Upper lobe of left lung (tissue), 6 donors: ENCODE results near the gene TBX4. TPM values are rescaled to one million over a fixed set of nuclear protein-coding genes. Genes with fewer than 3 reads are reported as not detected.

ENCODE experiments used
- ATAC-seq, 2 donors: fragments of 200-7000 bp; cut with Tn5 transposase; one replicate each; pipeline ENCODE4 v1.9.1; 2022; ENCODE audit warnings: mild to moderate bottlenecking in 2 of 2, moderate library complexity in 2 of 2; ENCODE audit not compliant: low FRiP score in 2 of 2
- DNase-seq, 2 donors: peaks; one replicate each; pipeline ENCODE4 v3.0.0-alpha.2; 2019 to 2020
- H3K27ac ChIP-seq, 4 donors: fragments of 200-600 bp; sonication (generic); one replicate each; pipeline ENCODE4 v1.5.1; 2016 to 2019
- H3K27me3 ChIP-seq, 4 donors: fragments of 200-600 bp; sonication (generic); one replicate each; pipeline ENCODE4 v1.5.1; 2017 to 2019
- H3K36me3 ChIP-seq, 4 donors: fragments of 200-600 bp; sonication (generic); one replicate each; pipeline ENCODE4 v1.5.1; 2016 to 2019
- H3K4me1 ChIP-seq, 4 donors: fragments of 200-600 bp; sonication (generic); one replicate each; pipeline ENCODE4 v1.5.1; 2018 to 2019
- H3K4me3 ChIP-seq, 4 donors: fragments of 200-600 bp; sonication (generic); one replicate each; pipeline ENCODE4 v1.5.1; 2017 to 2019; ENCODE audit warnings: mild to moderate bottlenecking in 2 of 4, moderate library complexity in 1 of 4
- H3K9me3 ChIP-seq, 4 donors: fragments of 200-600 bp; sonication (generic); one replicate each; pipeline ENCODE4 v1.5.1; 2018 to 2019
- EP300 ChIP-seq, 4 donors: sonication (generic); formaldehyde crosslinking; IDR thresholded peaks; one replicate each; pipeline ENCODE4 v1.5.1; 2017; ENCODE audit warnings: antibody characterized with exemption in 4 of 4, control low read depth in 2 of 4
- POLR2A ChIP-seq, 4 donors: fragments of 450-650 bp; IDR thresholded peaks; one replicate each; pipeline ENCODE4 v1.5.1; 2016 to 2017; ENCODE audit warnings: antibody characterized with exemption in 4 of 4, mild to moderate bottlenecking in 2 of 4
- POLR2AphosphoS5 ChIP-seq, 2 donors: sonication (generic); formaldehyde crosslinking; IDR thresholded peaks; one replicate each; pipeline ENCODE4 v1.5.1; 2017; ENCODE audit warnings: antibody characterized with exemption in 2 of 2
- WGBS, 2 donors: methylation state at CpG; one replicate each; pipeline ENCODE4 v1.1.5; 2017 to 2018; 5-methylcytosine and 5-hydroxymethylcytosine counted together
- total RNA-seq, 6 donors: library from RNA; depleted of rRNA in 4 of 6; stranded (reverse); fragments of >200 nt in 4 of 6; gene quantifications; one replicate each; pipeline versions ENCODE4 v1.1.0 to v1.2.1, GENCODE V29; 2016 to 2021
- TF ChIP-seq, protein P1 (sequence below), 6 experiments: fragments of 450-650 bp in 4 of 6; fragments of 200-600 bp in 2 of 6; sonication (generic) in 2 of 6; IDR thresholded peaks; one replicate each; pipeline ENCODE4 v1.5.1; 2016 to 2019; ENCODE audit warnings: antibody characterized with exemption in 6 of 6
- donor health status: DM: no; HTN: no; CAD: no; lungs with moderate emphysema.
- donor health status: DM: no; HTN: yes; CAD: no; lungs with severe emphysema.

The TBX4 gene
- 10 to 100 TPM; 10.2 to 69.1 (median 22.7) TPM for total RNA-seq

DNA sequence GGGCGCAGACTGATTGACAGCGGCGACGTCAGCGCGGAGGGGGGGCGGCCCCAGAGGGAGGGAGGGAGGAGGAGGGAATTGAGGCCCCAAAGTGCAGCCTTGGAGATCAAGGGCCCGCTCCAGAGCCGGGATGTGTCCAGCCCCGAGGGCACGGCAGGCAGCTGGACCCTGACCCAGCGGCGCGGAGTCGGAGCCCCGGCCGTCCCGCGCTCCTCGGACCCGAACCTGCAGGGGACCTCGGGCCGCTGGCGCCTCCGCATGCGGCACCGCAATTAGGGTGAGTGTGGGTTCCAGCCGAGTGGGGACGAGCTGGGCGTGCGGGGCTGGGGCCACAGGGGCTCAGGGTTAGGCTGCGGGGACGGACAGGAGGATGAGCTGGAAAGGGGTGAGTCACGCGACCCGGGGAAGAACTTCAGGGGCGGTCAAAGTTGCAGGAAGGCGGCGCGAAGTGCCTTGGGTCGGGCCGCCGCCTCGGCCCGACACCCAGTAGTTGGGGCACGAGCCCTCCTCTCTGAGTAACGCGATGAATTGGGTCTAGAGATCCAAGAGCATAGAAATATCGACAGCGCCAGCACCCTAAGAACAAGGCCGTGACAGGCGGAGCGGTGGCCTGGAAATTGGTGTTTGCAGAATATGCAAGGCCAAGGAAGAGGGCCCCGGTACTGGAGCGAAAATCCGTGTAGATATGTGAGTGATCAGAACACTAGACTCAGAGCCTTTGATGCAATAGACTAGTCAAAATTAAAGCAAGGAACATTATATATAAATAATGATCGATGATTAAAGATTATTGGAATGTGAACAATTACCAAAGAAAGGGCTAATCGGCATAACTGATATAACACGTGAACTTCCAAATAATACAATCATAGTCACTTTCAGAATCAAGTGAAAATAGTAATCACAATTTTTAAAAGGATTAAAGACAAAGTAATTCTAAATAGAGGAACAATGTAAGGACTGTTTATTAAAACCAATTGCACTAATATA is at the start of gene TBX4:
TSS of gene TBX4 (plus strand) at position 122 of the 990 bp plus-strand sequence. CDS start 4,069 bp downstream, outside the sequence.
- Histone ChIP-seq H3K4me1 (peaks cover 13 to 44% (median 28%) of the 10 kb centered on the region in 4 donors), H3K27me3 (peaks cover 0 to 59% (median 44%) of the 10 kb centered on the region in 4 donors), H3K27ac (peak within 1 kb of the TSS; percentile 81 to 92 (median 87)), H3K9me3 (no peaks in the 10 kb centered on the region), H3K36me3 (no peaks in the 10 kb centered on the region), H3K4me3 (peak within 1 kb of the TSS; percentile 6 to 52 (median 44))
- DNase-seq (peak in 1 of 2 donors; percentile 91), ATAC-seq (peak in 1 of 2 donors; percentile 44)
- 12 to 17% methylated on average over 39 to 52 of the region's 59 CpGs for WGBS, 2 donors
- TF ChIP-seq EP300 (IDR thresholded peaks at IDR 0.05) (no peak), POLR2A (IDR thresholded peaks at IDR 0.05) (peak in 2 of 4 donors; percentile 6 to 56), POLR2AphosphoS5 (IDR thresholded peaks at IDR 0.05) (peak in 1 of 2 donors; percentile 61)
- TF ChIP-seq, protein P1, sequence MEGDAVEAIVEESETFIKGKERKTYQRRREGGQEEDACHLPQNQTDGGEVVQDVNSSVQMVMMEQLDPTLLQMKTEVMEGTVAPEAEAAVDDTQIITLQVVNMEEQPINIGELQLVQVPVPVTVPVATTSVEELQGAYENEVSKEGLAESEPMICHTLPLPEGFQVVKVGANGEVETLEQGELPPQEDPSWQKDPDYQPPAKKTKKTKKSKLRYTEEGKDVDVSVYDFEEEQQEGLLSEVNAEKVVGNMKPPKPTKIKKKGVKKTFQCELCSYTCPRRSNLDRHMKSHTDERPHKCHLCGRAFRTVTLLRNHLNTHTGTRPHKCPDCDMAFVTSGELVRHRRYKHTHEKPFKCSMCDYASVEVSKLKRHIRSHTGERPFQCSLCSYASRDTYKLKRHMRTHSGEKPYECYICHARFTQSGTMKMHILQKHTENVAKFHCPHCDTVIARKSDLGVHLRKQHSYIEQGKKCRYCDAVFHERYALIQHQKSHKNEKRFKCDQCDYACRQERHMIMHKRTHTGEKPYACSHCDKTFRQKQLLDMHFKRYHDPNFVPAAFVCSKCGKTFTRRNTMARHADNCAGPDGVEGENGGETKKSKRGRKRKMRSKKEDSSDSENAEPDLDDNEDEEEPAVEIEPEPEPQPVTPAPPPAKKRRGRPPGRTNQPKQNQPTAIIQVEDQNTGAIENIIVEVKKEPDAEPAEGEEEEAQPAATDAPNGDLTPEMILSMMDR (IDR thresholded peaks at IDR 0.05), result no peak

DNA sequence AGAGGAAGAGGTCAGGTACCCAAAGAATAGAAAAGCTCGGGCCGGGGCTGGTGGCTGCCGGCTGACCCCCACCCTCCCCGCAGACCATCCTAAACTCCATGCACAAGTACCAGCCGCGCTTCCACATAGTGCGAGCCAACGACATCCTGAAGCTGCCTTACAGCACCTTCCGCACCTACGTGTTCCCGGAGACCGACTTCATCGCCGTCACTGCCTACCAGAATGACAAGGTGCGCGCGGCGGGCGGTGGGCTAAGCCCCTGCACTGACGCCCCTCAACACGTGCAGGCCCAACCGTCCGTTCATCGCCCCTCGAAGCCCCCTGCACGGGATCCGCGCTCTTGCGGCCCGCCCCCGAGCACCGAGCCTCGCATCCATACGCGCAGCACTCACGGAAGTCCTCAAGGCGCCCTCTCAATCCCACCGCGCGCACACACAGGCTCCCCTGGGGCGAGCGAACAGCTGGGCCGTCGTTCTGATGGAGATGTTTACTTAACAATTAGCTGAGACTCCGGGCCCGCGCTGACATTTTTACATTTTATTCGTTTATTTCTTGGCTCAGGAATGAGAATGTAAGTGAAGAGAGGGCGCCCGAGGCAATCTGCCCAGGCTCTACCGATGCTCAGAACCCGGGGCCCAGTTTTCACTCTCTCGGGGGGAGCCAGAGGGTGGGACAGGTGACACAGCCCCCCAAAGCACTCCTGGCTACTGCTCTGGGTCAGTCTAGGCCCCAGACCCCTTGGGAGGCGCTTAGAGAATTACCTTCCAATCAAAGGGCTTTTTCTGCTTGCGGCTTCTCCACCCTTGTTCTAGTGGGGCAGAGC is 49.0 kb upstream of the TBX4 start:
- peak overlapping the region; percentile 2 to 63 (median 58) for H3K4me3 ChIP-seq

DNA sequence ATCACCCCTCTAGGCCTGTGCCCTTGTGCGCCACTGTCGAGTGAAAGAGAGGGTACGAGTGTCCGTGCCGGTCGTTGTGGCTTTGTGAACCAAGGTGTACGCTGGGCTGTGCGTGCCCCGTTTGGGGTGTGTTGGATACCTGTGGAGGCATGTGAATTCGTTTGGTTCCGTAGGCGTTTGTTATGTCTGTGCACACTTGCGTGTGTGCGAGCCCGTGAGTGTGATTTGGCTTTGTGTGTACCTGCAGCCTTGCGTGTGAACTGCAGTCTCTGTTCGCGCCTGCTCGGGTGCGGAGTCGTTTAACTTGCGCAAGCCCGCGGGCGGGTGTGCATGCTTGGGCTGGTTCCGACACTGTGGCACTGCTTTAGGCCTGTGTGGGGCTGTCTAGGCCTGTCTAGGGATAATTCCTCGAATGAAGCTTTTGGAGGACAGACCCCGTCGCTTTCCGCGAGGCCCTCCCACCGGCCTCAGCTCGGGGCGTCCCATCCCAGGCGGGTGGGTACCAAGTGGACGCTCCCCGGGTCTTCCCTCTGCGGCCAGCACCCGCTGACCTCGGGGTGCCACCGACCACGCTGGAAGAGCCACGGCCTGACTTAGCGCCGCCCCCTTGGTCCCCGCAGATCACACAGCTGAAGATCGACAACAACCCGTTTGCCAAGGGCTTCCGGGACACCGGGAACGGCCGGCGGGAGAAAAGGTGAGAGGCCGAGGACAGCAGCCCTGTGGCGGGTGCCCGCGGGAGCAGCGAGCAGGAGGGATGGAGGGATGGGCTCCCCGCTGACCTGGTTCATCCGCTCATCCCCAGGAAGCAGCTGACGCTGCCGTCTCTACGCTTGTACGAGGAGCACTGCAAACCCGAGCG is 48.2 kb upstream of the TBX4 start:
- Histone ChIP-seq H3K4me3 (peak overlapping the region; percentile 2 to 63 (median 58)), H3K4me1 (peaks cover 20 to 75% (median 40%) of the 10 kb centered on the region in 4 donors), H3K36me3 (peaks cover 0 to 70% (median 32%) of the 10 kb centered on the region in 4 donors), H3K27me3 (peaks cover 1 to 63% (median 43%) of the 10 kb centered on the region in 4 donors), H3K27ac (peak overlapping the region; percentile 90 to 97 (median 92)), H3K9me3 (no peaks in the 10 kb centered on the region)
- no peak for TF ChIP-seq POLR2AphosphoS5 (IDR thresholded peaks at IDR 0.05)
- no peak for TF ChIP-seq POLR2A (IDR thresholded peaks at IDR 0.05)
- no peak for TF ChIP-seq EP300 (IDR thresholded peaks at IDR 0.05)
- TF ChIP-seq, protein P1 (IDR thresholded peaks at IDR 0.05), result no peak
- ATAC-seq (no peak), DNase-seq (peak in 1 of 2 donors; percentile 75)
- WGBS, 2 donors, result 31 to 47% methylated on average over 39 to 59 of the region's 66 CpGs

More for the DNA sequence above, 49.0 kb upstream of the TBX4 start:
- 33 to 52% methylated on average over 34 to 50 of the region's 55 CpGs for WGBS, 2 donors
- H3K27ac ChIP-seq, result peak overlapping the region; percentile 90 to 97 (median 92)
- peaks cover 1 to 70% (median 46%) of the 10 kb centered on the region in 4 donors for H3K27me3 ChIP-seq
- peaks cover 19 to 75% (median 45%) of the 10 kb centered on the region in 4 donors for H3K4me1 ChIP-seq
- H3K9me3 ChIP-seq, result no peaks in the 10 kb centered on the region
- DNase-seq (peak in 1 of 2 donors; percentile 83), ATAC-seq (no peak)
- TF ChIP-seq POLR2A (IDR thresholded peaks at IDR 0.05), result no peak
- peak in 1 of 2 donors; percentile 21 for TF ChIP-seq POLR2AphosphoS5 (IDR thresholded peaks at IDR 0.05)
- H3K36me3 ChIP-seq, result peaks cover 0 to 66% (median 30%) of the 10 kb centered on the region in 4 donors

DNA sequence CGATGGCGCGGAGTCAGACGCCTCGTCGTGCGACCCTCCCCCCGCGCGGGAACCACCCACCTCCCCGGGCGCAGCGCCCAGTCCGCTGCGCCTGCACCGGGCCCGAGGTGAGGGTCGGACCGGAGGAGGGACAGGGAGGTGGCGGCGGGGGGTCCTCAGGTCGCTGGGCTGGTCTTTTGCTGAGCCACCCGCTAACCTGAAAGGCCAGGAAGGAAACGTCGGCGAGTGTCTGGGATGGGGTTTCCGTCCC is 47.6 kb upstream of the TBX4 start:
- Histone ChIP-seq H3K27ac (peak overlapping the region; percentile 90 to 97 (median 92)), H3K9me3 (no peaks in the 10 kb centered on the region), H3K36me3 (peaks cover 0 to 70% (median 32%) of the 10 kb centered on the region in 4 donors), H3K27me3 (peaks cover 1 to 57% (median 39%) of the 10 kb centered on the region in 4 donors), H3K4me1 (peaks cover 17 to 74% (median 37%) of the 10 kb centered on the region in 4 donors), H3K4me3 (peak overlapping the region; percentile 2 to 63 (median 58))
- no peak for TF ChIP-seq POLR2AphosphoS5 (IDR thresholded peaks at IDR 0.05)
- no peak for TF ChIP-seq EP300 (IDR thresholded peaks at IDR 0.05)
- no peak for TF ChIP-seq POLR2A (IDR thresholded peaks at IDR 0.05)
- TF ChIP-seq, protein P1 (IDR thresholded peaks at IDR 0.05), result no peak
- DNase-seq (no peak), ATAC-seq (no peak)
- 46 to 50% methylated on average over 5 to 27 of the region's 27 CpGs for WGBS, 2 donors
